Measurements from ENCODE around the gene EFS. TPM values are rescaled to one million over a fixed set of nuclear protein-coding genes. Genes with fewer than 3 reads are reported as not detected.

EFS gene
- total and polyA plus RNA-seq, 10 of the 15 experiments (the other 5 are each of a cell fraction or from before 2014, with no cell fraction given): 0.08 TPM; not detected in 9

DNA sequence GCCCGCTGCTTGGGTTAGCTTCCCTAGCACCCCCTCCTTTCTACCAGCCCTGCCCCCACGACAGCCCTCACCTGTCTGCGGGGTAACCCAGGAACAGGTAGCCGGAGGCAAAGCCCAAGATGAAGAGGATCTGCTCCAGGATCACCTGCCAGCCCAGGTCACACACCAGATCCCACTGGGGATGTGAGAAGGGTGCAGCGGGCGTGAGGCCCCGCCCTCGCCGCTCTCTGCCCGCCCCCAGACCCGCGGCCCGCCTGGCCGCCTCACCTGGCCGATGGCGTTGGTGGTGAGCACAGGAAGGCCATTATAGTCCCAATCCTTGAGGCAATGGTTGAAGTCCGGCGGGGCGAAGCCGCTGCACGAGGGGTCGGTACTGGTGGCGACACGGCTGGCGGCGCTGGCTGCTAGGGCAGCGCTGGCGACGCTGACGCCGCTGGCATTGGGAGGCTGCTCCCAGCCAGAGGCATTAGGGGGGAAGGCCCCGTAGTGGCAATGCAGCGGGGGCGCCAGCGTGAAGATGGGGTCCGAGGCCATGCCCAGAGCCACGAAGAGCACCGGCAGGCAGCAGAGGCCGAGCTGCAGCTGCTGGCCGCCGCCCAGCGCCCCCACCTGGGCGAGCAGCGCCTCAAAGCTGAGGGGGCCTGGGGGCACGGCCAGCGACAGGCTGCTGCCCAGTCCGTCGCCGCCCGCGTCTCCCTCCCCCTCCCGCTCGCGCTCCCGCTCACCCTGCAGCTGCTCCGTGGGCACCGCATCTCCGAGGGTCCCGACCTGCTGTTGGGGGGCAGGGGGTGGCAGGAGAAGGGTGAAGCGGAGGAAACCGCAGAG, 13.1 kb downstream of the EFS start:
- DNase-seq (ENCODE audit: low read depth, low spot score): no peak
- H3K9ac ChIP-seq (ENCODE audit: control insufficient read depth, insufficient read depth, low read length): no peak overlapping the region
- no peaks in the 10 kb centered on the region for H3K9me3 ChIP-seq (replicated peaks; ENCODE audit: control insufficient read depth, insufficient read depth, low read length)
- SMC1A ChIA-PET (ENCODE audit: uncharacterized antibody, unreplicated experiment): no interaction called here
- no peaks in the 10 kb centered on the region for H4K20me1 ChIP-seq (ENCODE audit: control insufficient read depth, insufficient read depth)
- FAIRE-seq: no peak
- RAD21 ChIA-PET (ENCODE audit: unreplicated experiment): interaction anchor here (0.6 kb wide), 1 partner anchor 31 kb away, joined by 3 read pairs; the partner anchor contains the start of gene PABPN1
- no peaks in the 10 kb centered on the region for H3K79me2 ChIP-seq (ENCODE audit: control insufficient read depth, insufficient read depth, low read length)
- ATAC-seq: no peak
- CTCF ChIA-PET: no interaction called here
- no peak overlapping the region for H2AFZ ChIP-seq (ENCODE audit: control insufficient read depth, low read depth, low read length)
- in situ Hi-C loops (cut with MboI): no loop called here
- no peaks in the 10 kb centered on the region for H3K36me3 ChIP-seq (ENCODE audit: control insufficient read depth in 2 of 2, insufficient read depth in 2 of 2, low read length in 1 of 2)
- H3K4me3 ChIP-seq: no peak overlapping the region
- H3K4me2 ChIP-seq (ENCODE audit: control insufficient read depth, insufficient read depth): 0 out of 2 replicates have a peak overlapping the region, but pooled peaks have one; percentile 1
- 49% methylated on average over 45 of the region's 61 CpGs for WGBS (ENCODE audit: insufficient coverage, insufficient replicate concordance, low lambda C conversion rate, missing lambda C conversion rate)
- intact Hi-C loops (cut with micrococcal nuclease; ENCODE audit: unreplicated experiment): no loop called here
- H3K27ac ChIP-seq (ENCODE audit: control insufficient read depth, insufficient read depth): no peak overlapping the region
- BruUV-seq (replicated peaks): no TSS peak
- POLR2A ChIA-PET: no interaction called here
- peaks cover 7 to 9% of the 10 kb centered on the region in 2 experiments for H3K27me3 ChIP-seq (replicated peaks in 1 of 2; ENCODE audit: control insufficient read depth in 2 of 2, insufficient read depth in 2 of 2, low read length in 1 of 2)
- H3K4me1 ChIP-seq (ENCODE audit: control insufficient read depth, insufficient read depth, low read length): no peaks in the 10 kb centered on the region
- TF ChIP-seq, protein P1, sequence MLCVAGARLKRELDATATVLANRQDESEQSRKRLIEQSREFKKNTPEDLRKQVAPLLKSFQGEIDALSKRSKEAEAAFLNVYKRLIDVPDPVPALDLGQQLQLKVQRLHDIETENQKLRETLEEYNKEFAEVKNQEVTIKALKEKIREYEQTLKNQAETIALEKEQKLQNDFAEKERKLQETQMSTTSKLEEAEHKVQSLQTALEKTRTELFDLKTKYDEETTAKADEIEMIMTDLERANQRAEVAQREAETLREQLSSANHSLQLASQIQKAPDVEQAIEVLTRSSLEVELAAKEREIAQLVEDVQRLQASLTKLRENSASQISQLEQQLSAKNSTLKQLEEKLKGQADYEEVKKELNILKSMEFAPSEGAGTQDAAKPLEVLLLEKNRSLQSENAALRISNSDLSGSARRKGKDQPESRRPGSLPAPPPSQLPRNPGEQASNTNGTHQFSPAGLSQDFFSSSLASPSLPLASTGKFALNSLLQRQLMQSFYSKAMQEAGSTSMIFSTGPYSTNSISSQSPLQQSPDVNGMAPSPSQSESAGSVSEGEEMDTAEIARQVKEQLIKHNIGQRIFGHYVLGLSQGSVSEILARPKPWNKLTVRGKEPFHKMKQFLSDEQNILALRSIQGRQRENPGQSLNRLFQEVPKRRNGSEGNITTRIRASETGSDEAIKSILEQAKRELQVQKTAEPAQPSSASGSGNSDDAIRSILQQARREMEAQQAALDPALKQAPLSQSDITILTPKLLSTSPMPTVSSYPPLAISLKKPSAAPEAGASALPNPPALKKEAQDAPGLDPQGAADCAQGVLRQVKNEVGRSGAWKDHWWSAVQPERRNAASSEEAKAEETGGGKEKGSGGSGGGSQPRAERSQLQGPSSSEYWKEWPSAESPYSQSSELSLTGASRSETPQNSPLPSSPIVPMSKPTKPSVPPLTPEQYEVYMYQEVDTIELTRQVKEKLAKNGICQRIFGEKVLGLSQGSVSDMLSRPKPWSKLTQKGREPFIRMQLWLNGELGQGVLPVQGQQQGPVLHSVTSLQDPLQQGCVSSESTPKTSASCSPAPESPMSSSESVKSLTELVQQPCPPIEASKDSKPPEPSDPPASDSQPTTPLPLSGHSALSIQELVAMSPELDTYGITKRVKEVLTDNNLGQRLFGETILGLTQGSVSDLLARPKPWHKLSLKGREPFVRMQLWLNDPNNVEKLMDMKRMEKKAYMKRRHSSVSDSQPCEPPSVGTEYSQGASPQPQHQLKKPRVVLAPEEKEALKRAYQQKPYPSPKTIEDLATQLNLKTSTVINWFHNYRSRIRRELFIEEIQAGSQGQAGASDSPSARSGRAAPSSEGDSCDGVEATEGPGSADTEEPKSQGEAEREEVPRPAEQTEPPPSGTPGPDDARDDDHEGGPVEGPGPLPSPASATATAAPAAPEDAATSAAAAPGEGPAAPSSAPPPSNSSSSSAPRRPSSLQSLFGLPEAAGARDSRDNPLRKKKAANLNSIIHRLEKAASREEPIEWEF (IDR thresholded peaks at IDR 0.05; ENCODE audit: insufficient replicate concordance, low read depth, low read length): no peak
- TF ChIP-seq RBBP5 (conservative IDR thresholded peaks at IDR 0.05) (no peak), NRF1 (conservative IDR thresholded peaks at IDR 0.05; ENCODE audit: low read depth, low read length) (no peak), EZH2 (IDR thresholded peaks at IDR 0.05; ENCODE audit: borderline replicate concordance, control insufficient read depth, low read depth, low read length) (no peak), EGR1 (IDR thresholded peaks at IDR 0.05; ENCODE audit: borderline replicate concordance in 1 of 2, low read depth in 2 of 2, low read length in 2 of 2) (no peak), STAT1 (conservative IDR thresholded peaks at IDR 0.05) (no peak), CHD2 (IDR thresholded peaks at IDR 0.05; ENCODE audit: borderline replicate concordance, low read depth, low read length) (no peak), ASH2L (IDR thresholded peaks at IDR 0.05; ENCODE audit: borderline replicate concordance, low read depth) (no peak)
- TF ChIP-seq, protein P2, sequence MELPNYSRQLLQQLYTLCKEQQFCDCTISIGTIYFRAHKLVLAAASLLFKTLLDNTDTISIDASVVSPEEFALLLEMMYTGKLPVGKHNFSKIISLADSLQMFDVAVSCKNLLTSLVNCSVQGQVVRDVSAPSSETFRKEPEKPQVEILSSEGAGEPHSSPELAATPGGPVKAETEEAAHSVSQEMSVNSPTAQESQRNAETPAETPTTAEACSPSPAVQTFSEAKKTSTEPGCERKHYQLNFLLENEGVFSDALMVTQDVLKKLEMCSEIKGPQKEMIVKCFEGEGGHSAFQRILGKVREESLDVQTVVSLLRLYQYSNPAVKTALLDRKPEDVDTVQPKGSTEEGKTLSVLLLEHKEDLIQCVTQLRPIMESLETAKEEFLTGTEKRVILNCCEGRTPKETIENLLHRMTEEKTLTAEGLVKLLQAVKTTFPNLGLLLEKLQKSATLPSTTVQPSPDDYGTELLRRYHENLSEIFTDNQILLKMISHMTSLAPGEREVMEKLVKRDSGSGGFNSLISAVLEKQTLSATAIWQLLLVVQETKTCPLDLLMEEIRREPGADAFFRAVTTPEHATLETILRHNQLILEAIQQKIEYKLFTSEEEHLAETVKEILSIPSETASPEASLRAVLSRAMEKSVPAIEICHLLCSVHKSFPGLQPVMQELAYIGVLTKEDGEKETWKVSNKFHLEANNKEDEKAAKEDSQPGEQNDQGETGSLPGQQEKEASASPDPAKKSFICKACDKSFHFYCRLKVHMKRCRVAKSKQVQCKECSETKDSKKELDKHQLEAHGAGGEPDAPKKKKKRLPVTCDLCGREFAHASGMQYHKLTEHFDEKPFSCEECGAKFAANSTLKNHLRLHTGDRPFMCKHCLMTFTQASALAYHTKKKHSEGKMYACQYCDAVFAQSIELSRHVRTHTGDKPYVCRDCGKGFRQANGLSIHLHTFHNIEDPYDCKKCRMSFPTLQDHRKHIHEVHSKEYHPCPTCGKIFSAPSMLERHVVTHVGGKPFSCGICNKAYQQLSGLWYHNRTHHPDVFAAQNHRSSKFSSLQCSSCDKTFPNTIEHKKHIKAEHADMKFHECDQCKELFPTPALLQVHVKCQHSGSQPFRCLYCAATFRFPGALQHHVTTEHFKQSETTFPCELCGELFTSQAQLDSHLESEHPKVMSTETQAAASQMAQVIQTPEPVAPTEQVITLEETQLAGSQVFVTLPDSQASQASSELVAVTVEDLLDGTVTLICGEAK (IDR thresholded peaks at IDR 0.05; ENCODE audit: borderline replicate concordance): no peak
- TF ChIP-seq, protein P3, sequence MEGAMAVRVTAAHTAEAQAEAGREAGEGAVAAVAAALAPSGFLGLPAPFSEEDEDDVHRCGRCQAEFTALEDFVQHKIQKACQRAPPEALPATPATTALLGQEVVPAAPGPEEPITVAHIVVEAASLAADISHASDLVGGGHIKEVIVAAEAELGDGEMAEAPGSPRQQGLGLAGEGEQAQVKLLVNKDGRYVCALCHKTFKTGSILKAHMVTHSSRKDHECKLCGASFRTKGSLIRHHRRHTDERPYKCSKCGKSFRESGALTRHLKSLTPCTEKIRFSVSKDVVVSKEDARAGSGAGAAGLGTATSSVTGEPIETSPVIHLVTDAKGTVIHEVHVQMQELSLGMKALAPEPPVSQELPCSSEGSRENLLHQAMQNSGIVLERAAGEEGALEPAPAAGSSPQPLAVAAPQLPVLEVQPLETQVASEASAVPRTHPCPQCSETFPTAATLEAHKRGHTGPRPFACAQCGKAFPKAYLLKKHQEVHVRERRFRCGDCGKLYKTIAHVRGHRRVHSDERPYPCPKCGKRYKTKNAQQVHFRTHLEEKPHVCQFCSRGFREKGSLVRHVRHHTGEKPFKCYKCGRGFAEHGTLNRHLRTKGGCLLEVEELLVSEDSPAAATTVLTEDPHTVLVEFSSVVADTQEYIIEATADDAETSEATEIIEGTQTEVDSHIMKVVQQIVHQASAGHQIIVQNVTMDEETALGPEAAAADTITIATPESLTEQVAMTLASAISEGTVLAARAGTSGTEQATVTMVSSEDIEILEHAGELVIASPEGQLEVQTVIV (IDR thresholded peaks at IDR 0.05; ENCODE audit: borderline replicate concordance, partially characterized antibody): no peak
